Bronchial epithelial cell (primary cell): Measurements from ENCODE around the gene NEDD1. TPM values are rescaled to one million over a fixed set of nuclear protein-coding genes. Genes with fewer than 3 reads are reported as not detected.

Experiments
- DNase-seq: peaks from one replicate; pipeline ENCODE4 v3.0.0-alpha.2; 2010; ENCODE audit warnings: low read depth
- FAIRE-seq: peaks from 2 replicates; lab custom pipeline; 2011; peaks lifted over from hg19 to GRCh38; lab: Jason Lieb, UNC
- H3K27me3 ChIP-seq: 2 replicates; pipeline ENCODE4 v1.5.1; 2011; ENCODE audit warnings: low read length; ENCODE audit not compliant: control insufficient read depth, insufficient read depth
- H3K36me3 ChIP-seq: 2 replicates; pipeline ENCODE4 v1.5.1; 2011; ENCODE audit warnings: low read length; ENCODE audit not compliant: control insufficient read depth, insufficient read depth
- H3K4me3 ChIP-seq: 2 replicates; pipeline ENCODE4 v1.5.1; 2011; ENCODE audit warnings: mild to moderate bottlenecking, low read depth, low read length, control low read depth
- total RNA-seq: library from RNA; depleted of rRNA; stranded (reverse); fragments of >200 nt; gene quantifications from 2 replicates; pipeline ENCODE4 v1.2.1, GENCODE V29; 2014
- TF ChIP-seq, protein P1 (sequence below): IDR thresholded peaks from 2 replicates; pipeline ENCODE4 v1.5.1; 2011; ENCODE audit warnings: mild to moderate bottlenecking, moderate library complexity, low read length, control low read depth, inconsistent platforms; ENCODE audit not compliant: insufficient read depth, severe bottlenecking

NEDD1 gene
- total RNA-seq, 1 donor from 2014 or later, result 35.3 TPM

DNA sequence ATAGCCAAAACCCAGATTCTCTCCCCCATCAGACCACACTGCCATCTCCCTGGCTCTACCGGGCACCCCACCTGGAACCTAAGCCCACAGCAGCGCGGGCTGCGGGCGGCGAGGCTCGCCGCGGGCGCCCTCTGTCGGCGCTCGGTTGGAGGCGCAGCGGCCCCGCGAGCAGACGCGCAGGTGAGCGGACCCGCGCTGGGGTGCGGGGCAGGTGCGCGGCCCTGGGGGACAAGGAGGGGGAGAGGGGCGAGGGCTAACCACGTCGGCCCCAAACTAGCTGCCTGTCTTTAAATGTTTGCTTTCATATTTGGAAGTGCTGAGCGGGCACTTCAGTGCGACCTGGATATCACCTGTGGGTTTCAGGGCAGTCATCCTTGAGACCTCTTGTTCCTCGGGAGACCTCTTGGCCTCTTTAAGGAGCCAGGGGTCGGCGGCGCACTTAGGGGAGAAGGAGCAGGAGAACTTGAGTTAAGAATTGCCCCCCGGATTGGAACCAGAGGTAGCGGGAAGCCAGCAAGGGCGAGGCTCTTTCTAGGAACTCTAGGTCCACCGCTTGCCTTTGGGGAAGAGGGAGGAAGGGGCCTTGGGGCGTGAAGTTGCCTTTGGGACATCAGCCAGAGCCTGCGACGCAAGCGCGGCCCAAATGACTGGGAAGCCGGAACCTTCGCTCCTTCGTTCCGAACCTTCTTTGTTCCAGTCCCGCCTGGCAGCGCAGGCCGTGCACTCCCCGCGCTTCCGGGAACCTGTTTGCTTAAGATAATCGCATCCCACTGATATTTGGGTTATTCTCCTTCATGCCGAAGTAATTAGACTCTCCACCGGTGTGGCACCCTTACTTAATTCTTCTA lies 78.7 kb downstream of the NEDD1 start:
- Histone ChIP-seq H3K4me3 (peak overlapping the region; percentile 36), H3K27me3 (peaks cover 5% of the 10 kb centered on the region), H3K36me3 (no peaks in the 10 kb centered on the region)
- FAIRE-seq (no peak), DNase-seq (no peak)
- TF ChIP-seq, protein P1, sequence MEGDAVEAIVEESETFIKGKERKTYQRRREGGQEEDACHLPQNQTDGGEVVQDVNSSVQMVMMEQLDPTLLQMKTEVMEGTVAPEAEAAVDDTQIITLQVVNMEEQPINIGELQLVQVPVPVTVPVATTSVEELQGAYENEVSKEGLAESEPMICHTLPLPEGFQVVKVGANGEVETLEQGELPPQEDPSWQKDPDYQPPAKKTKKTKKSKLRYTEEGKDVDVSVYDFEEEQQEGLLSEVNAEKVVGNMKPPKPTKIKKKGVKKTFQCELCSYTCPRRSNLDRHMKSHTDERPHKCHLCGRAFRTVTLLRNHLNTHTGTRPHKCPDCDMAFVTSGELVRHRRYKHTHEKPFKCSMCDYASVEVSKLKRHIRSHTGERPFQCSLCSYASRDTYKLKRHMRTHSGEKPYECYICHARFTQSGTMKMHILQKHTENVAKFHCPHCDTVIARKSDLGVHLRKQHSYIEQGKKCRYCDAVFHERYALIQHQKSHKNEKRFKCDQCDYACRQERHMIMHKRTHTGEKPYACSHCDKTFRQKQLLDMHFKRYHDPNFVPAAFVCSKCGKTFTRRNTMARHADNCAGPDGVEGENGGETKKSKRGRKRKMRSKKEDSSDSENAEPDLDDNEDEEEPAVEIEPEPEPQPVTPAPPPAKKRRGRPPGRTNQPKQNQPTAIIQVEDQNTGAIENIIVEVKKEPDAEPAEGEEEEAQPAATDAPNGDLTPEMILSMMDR, result peak; percentile 81

DNA sequence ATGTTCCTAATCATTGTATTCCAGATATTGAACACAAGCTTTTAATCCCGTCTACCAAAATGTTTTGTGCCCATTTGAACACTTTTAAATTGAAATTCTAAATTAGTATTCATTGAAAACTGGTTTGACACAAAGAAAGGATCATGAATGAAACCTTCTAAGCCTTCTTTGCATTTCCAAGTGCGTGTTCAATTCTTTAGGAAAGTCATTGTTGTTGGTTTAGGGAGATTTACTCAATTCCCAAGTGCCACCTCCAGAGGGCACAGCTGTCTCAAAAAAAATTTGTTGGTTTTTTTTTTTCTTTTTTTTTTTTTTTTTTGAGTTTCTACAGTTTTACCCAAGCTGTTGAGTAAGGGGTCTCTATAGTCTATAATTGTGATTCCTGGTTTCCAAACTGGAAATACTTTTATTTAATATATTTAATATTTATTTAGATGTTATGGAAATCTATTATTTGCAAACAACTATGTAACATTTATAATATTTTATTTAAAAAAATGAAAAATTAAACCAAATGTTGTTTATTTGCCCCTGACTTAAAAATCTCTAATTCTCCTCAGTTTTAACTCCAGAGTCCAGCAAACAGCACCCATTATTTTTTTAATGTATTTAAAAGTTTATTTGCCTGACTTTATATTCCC lies 79.9 kb downstream of the NEDD1 start:
- DNase-seq (peak; percentile 24), FAIRE-seq (no peak)
- TF ChIP-seq, protein P1, result peak; percentile 59
- Histone ChIP-seq H3K4me3 (no peak overlapping the region), H3K36me3 (no peaks in the 10 kb centered on the region), H3K27me3 (peaks cover 5% of the 10 kb centered on the region)

DNA sequence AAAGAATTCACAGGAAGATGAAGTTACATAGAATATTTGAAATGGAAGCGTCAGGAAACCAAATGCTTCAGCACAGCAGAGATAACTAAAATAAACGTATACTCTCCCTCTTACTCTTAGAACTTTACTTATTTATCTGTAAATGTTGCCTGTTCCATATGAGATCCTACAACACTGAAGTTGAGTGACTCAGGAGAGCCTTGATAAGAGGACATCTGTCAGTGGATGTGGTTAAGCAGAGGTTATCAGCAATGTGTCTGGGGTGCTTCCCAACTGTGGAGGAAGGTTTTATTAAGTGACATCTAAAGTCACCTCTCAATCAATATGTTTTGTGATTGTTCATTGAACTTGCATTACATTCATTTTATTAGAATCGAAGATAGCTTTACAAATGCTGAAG lies 81.9 kb downstream of the NEDD1 start:
- Histone ChIP-seq H3K36me3 (no peaks in the 10 kb centered on the region), H3K4me3 (no peak overlapping the region), H3K27me3 (peaks cover 5% of the 10 kb centered on the region)
- no peak for DNase-seq
- TF ChIP-seq, protein P1, result no peak
- no peak for FAIRE-seq

DNA sequence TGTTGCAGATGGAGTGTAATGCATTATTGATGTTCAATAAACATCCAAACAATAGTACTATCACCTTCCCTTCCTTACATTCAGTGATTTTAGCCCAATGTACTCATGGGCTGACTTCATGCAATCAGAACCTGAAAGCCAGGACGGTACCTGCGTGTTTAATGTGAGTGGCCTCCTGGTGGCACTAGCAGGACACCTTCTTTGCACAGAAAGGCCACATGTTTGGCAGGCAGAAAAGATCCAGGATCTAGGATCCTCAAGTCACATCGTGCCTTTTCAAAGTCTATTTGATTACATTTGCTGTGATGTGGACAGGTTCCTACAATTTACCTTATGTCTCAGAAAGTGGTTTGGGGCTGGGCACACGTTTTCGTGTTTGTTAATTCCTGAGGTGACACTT lies 82.9 kb downstream of the NEDD1 start:
- TF ChIP-seq, protein P1, result peak; percentile 48
- peak; percentile 42 for DNase-seq
- no peak overlapping the region for H3K4me3 ChIP-seq
- FAIRE-seq, result no peak
- H3K27me3 ChIP-seq, result peaks cover 5% of the 10 kb centered on the region
- H3K36me3 ChIP-seq, result no peaks in the 10 kb centered on the region

DNA sequence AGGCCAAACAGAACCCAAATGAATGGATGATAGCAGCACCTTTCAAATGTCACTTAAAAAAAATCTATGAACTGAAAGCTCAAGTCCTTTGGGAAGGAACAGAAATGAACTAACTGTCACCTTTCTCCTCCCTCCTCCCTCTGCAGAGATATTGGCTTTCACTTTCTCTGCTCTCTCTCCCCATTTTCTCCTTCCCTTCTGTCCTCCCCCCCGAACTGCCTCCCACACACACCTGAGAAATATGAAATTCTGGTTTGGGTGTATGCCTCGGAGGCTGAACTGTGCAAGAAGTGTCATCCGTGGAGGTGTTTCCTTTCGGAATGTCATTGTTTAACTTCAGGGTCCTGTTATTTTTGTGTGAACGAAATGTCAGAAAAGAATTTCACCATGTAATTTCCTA lies 87.8 kb downstream of the NEDD1 start:
- TF ChIP-seq, protein P1, result no peak
- FAIRE-seq, result no peak
- DNase-seq, result no peak
- Histone ChIP-seq H3K27me3 (peaks cover 3% of the 10 kb centered on the region), H3K4me3 (no peak overlapping the region), H3K36me3 (no peaks in the 10 kb centered on the region)
